Muscle layer of colon (tissue), 2 donors: ENCODE measurements around the gene PIH1D1.
A peak's percentile ranks its signal among the peaks of the same experiment; 100 is the strongest.

Source experiments
- H3K27ac ChIP-seq: one replicate; pipeline ENCODE4 v1.7.0; 2013; ENCODE audit warnings: low read depth, mild to moderate bottlenecking, low read length, moderate library complexity
- H3K27me3 ChIP-seq, 2 donors: one replicate each; pipeline ENCODE4 v1.7.0; 2013; ENCODE audit warnings: low read length in 2 of 2, mild to moderate bottlenecking in 2 of 2; ENCODE audit not compliant: insufficient read depth in 2 of 2, control insufficient read depth in 1 of 2
- H3K36me3 ChIP-seq: one replicate; pipeline ENCODE4 v1.7.0; 2013; ENCODE audit warnings: mild to moderate bottlenecking, low read length; ENCODE audit not compliant: insufficient read depth
- H3K4me1 ChIP-seq: one replicate; pipeline ENCODE4 v1.7.0; 2013; ENCODE audit warnings: mild to moderate bottlenecking, low read length; ENCODE audit not compliant: insufficient read depth
- H3K4me3 ChIP-seq, 2 donors: one replicate each; pipeline ENCODE4 v1.7.0; 2013; ENCODE audit warnings: low read length in 2 of 2, low read depth in 1 of 2, mild to moderate bottlenecking in 1 of 2, moderate library complexity in 1 of 2
- H3K9ac ChIP-seq: one replicate; pipeline ENCODE4 v1.7.0; 2013; ENCODE audit warnings: low read length
- H3K9me3 ChIP-seq: one replicate; pipeline ENCODE4 v1.7.0; 2013; ENCODE audit warnings: mild to moderate bottlenecking, low read length
- donor health status: abdominal sarcoma.
- donor health status: Adenocarcinoma of cecum.

The PIH1D1 gene

DNA sequence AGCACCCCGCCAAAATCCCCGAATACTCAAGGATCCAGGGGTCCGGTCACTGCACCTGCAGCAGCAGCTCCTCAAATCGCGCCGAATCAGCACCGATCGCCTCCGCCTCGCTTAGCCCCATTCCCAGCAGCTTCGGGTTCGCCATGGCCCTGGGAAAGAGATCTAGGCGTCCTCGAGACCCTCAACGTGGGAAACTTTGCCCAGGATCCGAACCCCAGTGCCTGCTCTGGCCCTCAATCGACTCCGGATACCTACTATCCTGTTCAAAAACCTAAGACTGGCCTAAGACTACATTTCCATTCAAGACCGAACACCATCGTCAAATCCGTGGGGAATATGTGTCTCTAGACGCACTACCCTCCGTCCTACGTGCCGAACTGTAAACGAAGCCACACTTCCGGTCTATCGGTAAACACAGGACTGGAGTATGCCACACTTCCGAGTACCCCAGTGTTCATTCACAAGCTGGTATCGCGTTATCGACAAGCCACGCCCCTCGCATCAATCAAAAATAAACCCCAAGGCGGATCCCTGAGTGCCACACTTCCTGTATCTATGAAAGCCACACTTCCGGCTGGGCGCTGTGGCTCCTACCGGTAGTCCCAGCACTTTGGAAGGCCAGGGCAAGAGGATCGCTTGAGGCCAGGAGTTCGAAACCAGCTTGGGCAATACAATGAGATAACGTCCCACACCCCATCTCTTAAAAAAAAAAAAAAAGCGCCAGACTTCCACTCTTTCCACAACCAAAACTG is at the start of gene PIH1D1:
Gene PIH1D1 (minus strand): TSS at position 385 of the 752 bp plus-strand sequence. CDS start 240 bp downstream, at position 145.
- Histone ChIP-seq H3K9me3 (no peaks in the 10 kb centered on the region), H3K4me3 (peak within 1 kb of the TSS; percentile 76 to 91), H3K9ac (peak within 1 kb of the TSS; percentile 81), H3K27me3 (no peaks in the 10 kb centered on the region), H3K4me1 (peaks cover 12% of the 10 kb centered on the region), H3K27ac (peak within 1 kb of the TSS; percentile 75), H3K36me3 (peaks cover 12% of the 10 kb centered on the region)

DNA sequence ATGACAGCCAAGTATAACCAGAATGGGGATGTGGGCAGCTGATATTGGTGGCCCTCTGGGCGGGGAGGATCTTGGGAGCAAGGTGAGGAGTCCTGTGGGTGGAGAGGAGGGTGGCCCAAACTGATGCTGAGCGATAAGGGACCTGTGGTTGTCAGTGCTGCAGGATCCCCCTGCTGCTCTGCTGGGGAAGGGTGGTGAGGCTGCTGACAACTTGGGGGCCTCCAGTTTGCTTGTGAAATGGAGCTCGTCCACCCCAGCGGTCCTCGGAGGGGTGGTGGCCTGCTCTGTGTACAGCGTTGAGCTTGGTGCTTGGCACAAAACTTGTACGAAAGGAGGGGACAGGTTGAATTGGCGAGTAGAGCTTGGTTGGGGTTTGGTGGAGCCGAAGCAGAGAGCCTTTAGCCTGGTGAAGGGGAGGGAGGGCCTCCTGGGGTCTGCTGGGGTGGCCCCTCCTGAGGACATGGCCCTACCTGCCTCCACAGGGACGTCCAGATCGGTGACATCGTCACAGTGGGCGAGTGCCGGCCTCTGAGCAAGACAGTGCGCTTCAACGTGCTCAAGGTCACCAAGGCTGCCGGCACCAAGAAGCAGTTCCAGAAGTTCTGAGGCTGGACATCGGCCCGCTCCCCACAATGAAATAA is 47.5 kb upstream of the PIH1D1 start:
- H3K4me1 ChIP-seq, result peaks cover 24% of the 10 kb centered on the region
- H3K36me3 ChIP-seq, result peaks cover 34% of the 10 kb centered on the region
- no peak overlapping the region for H3K27ac ChIP-seq
- H3K4me3 ChIP-seq, result no peak overlapping the region
- H3K9me3 ChIP-seq, result no peaks in the 10 kb centered on the region
- no peaks in the 10 kb centered on the region for H3K27me3 ChIP-seq
- H3K9ac ChIP-seq, result no peak overlapping the region

DNA sequence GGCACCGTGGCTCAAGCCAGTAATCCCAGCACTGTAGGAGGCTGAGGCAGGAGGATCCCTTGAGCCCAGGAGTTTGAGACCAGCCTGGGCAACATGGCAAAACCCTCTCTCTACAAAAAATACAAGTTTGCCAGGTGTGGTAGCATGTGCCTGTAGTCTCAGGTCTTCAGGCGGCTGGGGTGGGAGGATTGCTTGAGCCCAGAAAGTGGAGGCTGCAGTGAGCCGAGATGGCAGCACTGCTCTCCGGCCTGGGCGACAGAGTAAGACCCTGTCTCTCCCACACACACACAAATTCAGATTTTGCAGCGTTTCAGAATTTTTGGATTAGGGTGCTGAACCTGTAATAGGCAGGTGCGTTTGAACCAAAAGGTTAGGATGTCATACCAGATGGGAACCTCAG is 46.9 kb upstream of the PIH1D1 start:
- H3K4me1 ChIP-seq, result peaks cover 24% of the 10 kb centered on the region
- H3K4me3 ChIP-seq, result no peak overlapping the region
- no peaks in the 10 kb centered on the region for H3K27me3 ChIP-seq
- H3K36me3 ChIP-seq, result peaks cover 34% of the 10 kb centered on the region
- H3K27ac ChIP-seq, result no peak overlapping the region
- H3K9ac ChIP-seq, result no peak overlapping the region
- H3K9me3 ChIP-seq, result no peaks in the 10 kb centered on the region

DNA sequence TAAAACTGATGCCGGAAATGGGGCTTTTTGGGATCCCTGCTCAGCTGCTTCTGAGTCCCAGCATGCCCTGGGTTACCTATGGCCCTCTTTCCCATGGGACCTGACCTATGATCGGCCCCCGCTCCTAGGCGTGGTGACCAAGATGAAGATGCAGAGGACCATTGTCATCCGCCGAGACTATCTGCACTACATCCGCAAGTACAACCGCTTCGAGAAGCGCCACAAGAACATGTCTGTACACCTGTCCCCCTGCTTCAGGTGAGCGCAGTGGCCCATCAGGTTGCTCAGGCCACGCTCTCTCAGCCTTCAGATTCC is 46.1 kb upstream of the PIH1D1 start:
- Histone ChIP-seq H3K27me3 (no peaks in the 10 kb centered on the region), H3K4me1 (peaks cover 24% of the 10 kb centered on the region), H3K36me3 (peaks cover 39% of the 10 kb centered on the region), H3K4me3 (peak overlapping the region in 1 of 2 donors; percentile 89), H3K9ac (peak overlapping the region; percentile 42), H3K9me3 (no peaks in the 10 kb centered on the region), H3K27ac (no peak overlapping the region)

DNA sequence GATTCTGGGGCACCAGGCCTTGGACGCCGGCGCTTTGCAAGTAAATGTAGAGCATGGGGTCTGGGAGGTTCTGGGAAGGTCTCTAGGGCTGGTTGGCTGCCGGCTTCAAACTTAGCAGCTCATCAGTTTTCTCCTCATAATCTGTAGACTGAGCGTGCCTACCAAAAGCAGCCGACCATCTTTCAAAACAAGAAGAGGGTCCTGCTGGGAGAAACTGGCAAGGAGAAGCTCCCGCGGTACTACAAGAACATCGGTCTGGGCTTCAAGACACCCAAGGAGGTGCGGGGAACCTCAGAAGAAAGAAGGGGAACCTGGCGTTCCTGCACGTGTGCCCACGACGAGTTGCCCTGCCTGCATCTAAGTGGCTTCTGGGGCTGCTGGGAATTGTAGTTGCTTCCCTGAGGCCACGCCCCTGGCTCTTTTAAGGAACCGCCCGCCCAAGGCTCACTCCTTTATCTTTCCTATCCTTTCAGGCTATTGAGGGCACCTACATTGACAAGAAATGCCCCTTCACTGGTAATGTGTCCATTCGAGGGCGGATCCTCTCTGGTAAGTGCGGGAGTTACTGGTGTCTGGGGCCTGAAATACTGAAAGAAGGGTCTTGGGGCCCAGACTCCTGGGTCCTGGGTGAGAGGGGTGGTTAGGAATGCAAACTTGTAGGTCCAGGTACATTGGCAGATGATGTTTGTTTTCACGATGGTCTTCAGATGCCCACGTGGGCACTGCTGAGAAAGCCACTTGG is 45.6 kb upstream of the PIH1D1 start:
- Histone ChIP-seq H3K4me1 (peaks cover 24% of the 10 kb centered on the region), H3K4me3 (peak overlapping the region; percentile 86 to 89), H3K9me3 (no peaks in the 10 kb centered on the region), H3K36me3 (peaks cover 44% of the 10 kb centered on the region), H3K27me3 (no peaks in the 10 kb centered on the region), H3K27ac (peak overlapping the region; percentile 98), H3K9ac (peak overlapping the region; percentile 97)

DNA sequence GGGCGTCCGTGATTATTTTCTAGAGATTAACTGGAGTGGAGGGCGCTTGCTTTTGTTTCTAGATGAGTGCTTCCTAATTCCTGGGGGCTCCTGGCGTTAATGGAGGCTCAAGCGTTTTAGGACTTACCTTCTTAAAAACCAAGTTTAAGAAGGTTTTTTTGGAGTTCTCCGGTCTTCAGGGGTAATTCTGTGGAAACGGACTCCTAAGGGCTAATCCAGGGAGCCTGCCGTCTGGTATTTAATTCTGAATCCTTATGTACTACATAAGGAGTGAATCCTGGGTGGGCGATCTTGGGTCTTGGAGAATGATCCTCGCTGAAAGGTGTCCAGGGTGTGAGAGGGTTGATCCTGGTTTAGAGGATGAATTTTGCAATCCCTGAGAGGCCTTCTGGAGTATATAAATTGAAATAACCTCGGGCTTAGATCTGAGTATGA is 45.0 kb upstream of the PIH1D1 start:
- H3K27me3 ChIP-seq, result no peaks in the 10 kb centered on the region
- peaks cover 51% of the 10 kb centered on the region for H3K36me3 ChIP-seq
- H3K9ac ChIP-seq, result peak overlapping the region; percentile 97
- peaks cover 24% of the 10 kb centered on the region for H3K4me1 ChIP-seq
- no peaks in the 10 kb centered on the region for H3K9me3 ChIP-seq
- peak overlapping the region; percentile 98 for H3K27ac ChIP-seq
- peak overlapping the region; percentile 86 to 89 for H3K4me3 ChIP-seq

DNA sequence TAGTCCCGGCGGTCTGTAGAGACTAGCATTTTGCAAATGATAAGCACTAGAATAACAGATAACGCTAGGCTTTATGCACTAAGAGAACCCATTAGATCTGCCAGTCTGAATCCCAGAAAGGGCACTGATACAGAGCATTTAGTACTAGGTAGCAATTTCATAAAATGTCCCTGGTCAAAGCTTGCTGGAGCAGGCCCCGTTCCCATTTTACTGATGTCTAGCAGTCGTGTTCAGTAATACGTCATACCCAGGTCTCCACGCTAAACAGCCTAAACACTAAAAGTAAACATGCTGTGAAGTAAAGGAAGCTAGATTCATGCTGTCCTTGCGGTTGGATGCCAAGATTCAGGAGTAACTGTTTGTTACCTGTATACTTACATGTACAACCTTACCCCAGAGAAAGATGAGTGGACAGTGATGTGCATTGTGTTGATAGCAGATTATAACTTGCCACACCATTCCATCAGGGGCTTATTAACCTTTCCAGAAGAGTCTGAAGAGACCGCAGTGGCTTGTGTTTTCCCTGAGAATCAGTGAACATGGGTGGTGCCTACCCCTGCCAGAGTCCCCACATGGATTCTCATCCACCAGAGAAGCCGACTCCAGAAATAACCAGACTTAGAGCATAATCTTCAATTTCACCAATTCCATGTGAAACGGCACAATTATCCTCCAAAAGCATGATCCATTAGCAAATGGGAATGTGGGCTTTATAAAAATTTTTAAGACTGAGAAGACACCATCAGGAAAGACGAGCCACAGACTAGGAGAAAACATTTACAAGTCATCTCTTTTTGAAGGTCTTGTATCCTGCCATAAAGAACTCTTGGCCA is 41.2 kb upstream of the PIH1D1 start:
- Histone ChIP-seq H3K9ac (no peak overlapping the region), H3K36me3 (peaks cover 50% of the 10 kb centered on the region), H3K9me3 (no peaks in the 10 kb centered on the region), H3K4me1 (peaks cover 33% of the 10 kb centered on the region), H3K27me3 (no peaks in the 10 kb centered on the region), H3K4me3 (no peak overlapping the region), H3K27ac (no peak overlapping the region)

DNA sequence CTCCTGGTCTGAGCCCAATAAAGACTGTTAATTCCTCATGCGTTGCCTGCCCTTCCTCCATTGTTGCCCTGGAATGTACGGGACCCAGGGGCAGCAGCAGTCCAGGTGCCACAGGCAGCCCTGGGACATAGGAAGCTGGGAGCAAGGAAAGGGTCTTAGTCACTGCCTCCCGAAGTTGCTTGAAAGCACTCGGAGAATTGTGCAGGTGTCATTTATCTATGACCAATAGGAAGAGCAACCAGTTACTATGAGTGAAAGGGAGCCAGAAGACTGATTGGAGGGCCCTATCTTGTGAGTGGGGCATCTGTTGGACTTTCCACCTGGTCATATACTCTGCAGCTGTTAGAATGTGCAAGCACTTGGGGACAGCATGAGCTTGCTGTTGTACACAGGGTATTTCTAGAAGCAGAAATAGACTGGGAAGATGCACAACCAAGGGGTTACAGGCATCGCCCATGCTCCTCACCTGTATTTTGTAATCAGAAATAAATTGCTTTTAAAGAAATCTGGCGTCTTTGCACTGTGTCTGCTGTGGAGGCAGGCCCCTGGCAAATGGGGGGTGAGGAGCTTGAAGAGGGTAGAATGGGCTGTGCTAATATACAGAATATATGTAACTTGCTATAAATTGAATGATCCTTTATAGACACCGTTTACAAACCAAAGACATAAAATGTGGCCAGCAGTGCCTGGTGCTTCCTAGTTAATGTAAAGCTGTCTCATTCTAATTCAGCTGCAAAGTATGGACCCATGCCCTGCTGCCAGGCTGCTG is 40.4 kb upstream of the PIH1D1 start:
- Histone ChIP-seq H3K9me3 (no peaks in the 10 kb centered on the region), H3K27ac (no peak overlapping the region), H3K4me3 (no peak overlapping the region), H3K4me1 (peaks cover 25% of the 10 kb centered on the region), H3K9ac (no peak overlapping the region), H3K27me3 (no peaks in the 10 kb centered on the region), H3K36me3 (peaks cover 42% of the 10 kb centered on the region)

DNA sequence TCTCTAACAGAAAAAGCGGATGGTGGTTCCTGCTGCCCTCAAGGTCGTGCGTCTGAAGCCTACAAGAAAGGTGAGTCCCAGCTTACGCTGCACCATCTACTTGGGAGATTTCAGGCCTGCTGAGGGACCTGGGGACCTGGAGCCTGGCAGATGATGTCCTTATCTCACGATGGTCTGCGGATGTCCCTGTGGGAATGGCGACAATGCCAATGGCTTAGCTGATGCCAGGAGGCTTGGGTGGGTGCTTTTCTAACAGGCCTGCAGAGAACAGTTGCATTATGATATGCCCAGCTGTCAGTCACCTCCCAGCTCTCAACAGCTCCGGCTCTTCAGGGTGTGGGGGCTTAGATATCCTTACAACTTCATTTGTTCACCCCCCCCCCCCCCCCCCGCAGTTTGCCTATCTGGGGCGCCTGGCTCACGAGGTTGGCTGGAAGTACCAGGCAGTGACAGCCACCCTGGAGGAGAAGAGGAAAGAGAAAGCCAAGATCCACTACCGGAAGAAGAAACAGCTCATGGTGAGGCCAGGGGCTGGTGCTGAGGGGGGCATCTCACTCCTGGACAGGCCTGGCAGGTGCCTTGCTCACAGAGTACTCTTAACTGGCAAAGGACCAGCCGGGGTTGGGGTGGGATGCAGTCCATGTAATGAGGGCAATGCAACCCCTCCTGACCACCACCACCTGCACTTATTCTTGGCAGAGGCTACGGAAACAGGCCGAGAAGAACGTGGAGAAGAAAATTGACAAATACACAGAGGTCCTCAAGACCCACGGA is 39.6 kb upstream of the PIH1D1 start:
- peaks cover 24% of the 10 kb centered on the region for H3K4me1 ChIP-seq
- H3K9ac ChIP-seq, result no peak overlapping the region
- H3K9me3 ChIP-seq, result no peaks in the 10 kb centered on the region

More for the DNA sequence above, 39.6 kb upstream of the PIH1D1 start:
- H3K4me3 ChIP-seq, result no peak overlapping the region
- no peak overlapping the region for H3K27ac ChIP-seq
- H3K27me3 ChIP-seq, result no peaks in the 10 kb centered on the region
- H3K36me3 ChIP-seq, result peaks cover 42% of the 10 kb centered on the region
